NB4 (cell line): ENCODE measurements around the gene METTL23.
A peak's percentile ranks its signal among the peaks of the same experiment; 100 is the strongest.

Experiments used
- DNase-seq: peaks from one replicate; pipeline ENCODE4 v3.0.0; 2010; ENCODE audit warnings: low read depth
- H3K4me3 ChIP-seq: one replicate; pipeline ENCODE4 v1.5.1; 2011; ENCODE audit warnings: mild to moderate bottlenecking, low read depth, low read length, moderate library complexity
- CTCF ChIP-seq: IDR thresholded peaks from one replicate; pipeline ENCODE4 v1.5.1; 2012; ENCODE audit warnings: low read depth, low read length
- MAX ChIP-seq: IDR thresholded peaks from 2 replicates; pipeline ENCODE4 v1.6.1; 2011; ENCODE audit warnings: low read depth, low read length
- MYC ChIP-seq: IDR thresholded peaks from 2 replicates; pipeline ENCODE4 v1.6.1; 2011; ENCODE audit warnings: low read depth, low read length
- POLR2A ChIP-seq: IDR thresholded peaks from 2 replicates; pipeline ENCODE4 v1.6.1; 2011; ENCODE audit warnings: mild to moderate bottlenecking; ENCODE audit not compliant: insufficient read length; ENCODE audit errors: extremely low read depth

Gene METTL23

GRCh38 chr17:76700270-76700616 is 26.4 kb upstream of the METTL23 start:
- no peak for DNase-seq
- no peak overlapping the region for H3K4me3 ChIP-seq
- TF ChIP-seq POLR2A (no peak), MAX (no peak), MYC (no peak), CTCF (no peak)

- peak; percentile 61 for DNase-seq
- no peak for TF ChIP-seq MYC
- no peak for TF ChIP-seq POLR2A
- no peak for TF ChIP-seq CTCF
- TF ChIP-seq MAX, result no peak
- no peak overlapping the region for H3K4me3 ChIP-seq
Observed at GRCh38 chr17:76700617-76701470, 25.8 kb upstream of the METTL23 start.

GRCh38 chr17:76701471-76701967 is 25.1 kb upstream of the METTL23 start:
- no peak overlapping the region for H3K4me3 ChIP-seq
- TF ChIP-seq CTCF (no peak), POLR2A (no peak), MYC (no peak), MAX (no peak)

GRCh38 chr17:76702076-76702475 is 24.6 kb upstream of the METTL23 start:
- TF ChIP-seq POLR2A, result no peak
- TF ChIP-seq CTCF, result no peak
- no peak for TF ChIP-seq MAX
- no peak for TF ChIP-seq MYC
- H3K4me3 ChIP-seq, result no peak overlapping the region
- DNase-seq, result no peak

More at GRCh38 chr17:76701471-76701967, 25.1 kb upstream of the METTL23 start:
- DNase-seq, result no peak

GRCh38 chr17:76702941-76703637 is 23.6 kb upstream of the METTL23 start:
- DNase-seq, result no peak
- no peak overlapping the region for H3K4me3 ChIP-seq
- TF ChIP-seq CTCF (no peak), MAX (no peak), MYC (no peak), POLR2A (no peak)
